ENCODE measurements around the gene SDHD.

DNA sequence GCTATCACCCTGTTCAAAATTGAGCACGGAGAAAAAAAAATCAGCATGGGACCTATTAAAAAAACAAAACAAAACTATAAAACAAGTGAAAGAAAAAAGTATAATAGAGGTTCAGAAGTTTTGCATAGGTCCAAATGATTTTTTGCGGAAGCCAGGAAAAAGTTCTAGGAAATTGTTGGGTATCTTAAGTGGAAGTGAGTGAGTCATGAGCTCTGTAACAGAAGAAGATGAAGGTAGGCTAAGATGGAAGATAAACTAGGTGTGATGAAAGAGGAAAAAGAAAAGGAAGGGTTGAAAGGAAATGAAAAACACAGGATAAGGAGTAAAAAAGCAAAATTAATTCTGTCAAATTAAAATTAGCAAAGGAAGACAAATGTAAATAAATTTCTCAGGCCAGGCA lies 27.8 kb downstream of the SDHD start:
- TF ChIP-seq JUND (IDR thresholded peaks at IDR 0.05; ENCODE audit: low read depth, low read length) (no peak), TAF1 (IDR thresholded peaks at IDR 0.05; ENCODE audit: borderline replicate concordance, low read depth, low read length) (no peak), SUZ12 (IDR thresholded peaks at IDR 0.05; ENCODE audit: unreplicated experiment) (no peak), BMI1 (IDR thresholded peaks at IDR 0.05; ENCODE audit: borderline replicate concordance) (no peak), POLR2A (IDR thresholded peaks at IDR 0.05; ENCODE audit: low read depth, low read length) (no peak), CREM (IDR thresholded peaks at IDR 0.05; ENCODE audit: low read depth) (no peak), CHD2 (IDR thresholded peaks at IDR 0.05; ENCODE audit: borderline replicate concordance, low read depth, low read length) (no peak), ATF3 (IDR thresholded peaks at IDR 0.05; ENCODE audit: borderline replicate concordance, extremely low read depth, low read depth, low read length) (no peak), TCF7 (IDR thresholded peaks at IDR 0.05; ENCODE audit: borderline replicate concordance) (no peak), POLR2AphosphoS5 (IDR thresholded peaks at IDR 0.05; ENCODE audit: low read length) (no peak), CREB1 (IDR thresholded peaks at IDR 0.05; ENCODE audit: low read depth) (no peak)
- TF ChIP-seq, protein P1, sequence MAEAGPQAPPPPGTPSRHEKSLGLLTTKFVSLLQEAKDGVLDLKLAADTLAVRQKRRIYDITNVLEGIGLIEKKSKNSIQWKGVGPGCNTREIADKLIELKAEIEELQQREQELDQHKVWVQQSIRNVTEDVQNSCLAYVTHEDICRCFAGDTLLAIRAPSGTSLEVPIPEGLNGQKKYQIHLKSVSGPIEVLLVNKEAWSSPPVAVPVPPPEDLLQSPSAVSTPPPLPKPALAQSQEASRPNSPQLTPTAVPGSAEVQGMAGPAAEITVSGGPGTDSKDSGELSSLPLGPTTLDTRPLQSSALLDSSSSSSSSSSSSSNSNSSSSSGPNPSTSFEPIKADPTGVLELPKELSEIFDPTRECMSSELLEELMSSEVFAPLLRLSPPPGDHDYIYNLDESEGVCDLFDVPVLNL (IDR thresholded peaks at IDR 0.05; ENCODE audit: low read depth, low read length): no peak
- TF ChIP-seq, protein P2, sequence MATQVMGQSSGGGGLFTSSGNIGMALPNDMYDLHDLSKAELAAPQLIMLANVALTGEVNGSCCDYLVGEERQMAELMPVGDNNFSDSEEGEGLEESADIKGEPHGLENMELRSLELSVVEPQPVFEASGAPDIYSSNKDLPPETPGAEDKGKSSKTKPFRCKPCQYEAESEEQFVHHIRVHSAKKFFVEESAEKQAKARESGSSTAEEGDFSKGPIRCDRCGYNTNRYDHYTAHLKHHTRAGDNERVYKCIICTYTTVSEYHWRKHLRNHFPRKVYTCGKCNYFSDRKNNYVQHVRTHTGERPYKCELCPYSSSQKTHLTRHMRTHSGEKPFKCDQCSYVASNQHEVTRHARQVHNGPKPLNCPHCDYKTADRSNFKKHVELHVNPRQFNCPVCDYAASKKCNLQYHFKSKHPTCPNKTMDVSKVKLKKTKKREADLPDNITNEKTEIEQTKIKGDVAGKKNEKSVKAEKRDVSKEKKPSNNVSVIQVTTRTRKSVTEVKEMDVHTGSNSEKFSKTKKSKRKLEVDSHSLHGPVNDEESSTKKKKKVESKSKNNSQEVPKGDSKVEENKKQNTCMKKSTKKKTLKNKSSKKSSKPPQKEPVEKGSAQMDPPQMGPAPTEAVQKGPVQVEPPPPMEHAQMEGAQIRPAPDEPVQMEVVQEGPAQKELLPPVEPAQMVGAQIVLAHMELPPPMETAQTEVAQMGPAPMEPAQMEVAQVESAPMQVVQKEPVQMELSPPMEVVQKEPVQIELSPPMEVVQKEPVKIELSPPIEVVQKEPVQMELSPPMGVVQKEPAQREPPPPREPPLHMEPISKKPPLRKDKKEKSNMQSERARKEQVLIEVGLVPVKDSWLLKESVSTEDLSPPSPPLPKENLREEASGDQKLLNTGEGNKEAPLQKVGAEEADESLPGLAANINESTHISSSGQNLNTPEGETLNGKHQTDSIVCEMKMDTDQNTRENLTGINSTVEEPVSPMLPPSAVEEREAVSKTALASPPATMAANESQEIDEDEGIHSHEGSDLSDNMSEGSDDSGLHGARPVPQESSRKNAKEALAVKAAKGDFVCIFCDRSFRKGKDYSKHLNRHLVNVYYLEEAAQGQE (IDR thresholded peaks at IDR 0.05; ENCODE audit: low read depth, low read length): no peak
- TF ChIP-seq, protein P3, sequence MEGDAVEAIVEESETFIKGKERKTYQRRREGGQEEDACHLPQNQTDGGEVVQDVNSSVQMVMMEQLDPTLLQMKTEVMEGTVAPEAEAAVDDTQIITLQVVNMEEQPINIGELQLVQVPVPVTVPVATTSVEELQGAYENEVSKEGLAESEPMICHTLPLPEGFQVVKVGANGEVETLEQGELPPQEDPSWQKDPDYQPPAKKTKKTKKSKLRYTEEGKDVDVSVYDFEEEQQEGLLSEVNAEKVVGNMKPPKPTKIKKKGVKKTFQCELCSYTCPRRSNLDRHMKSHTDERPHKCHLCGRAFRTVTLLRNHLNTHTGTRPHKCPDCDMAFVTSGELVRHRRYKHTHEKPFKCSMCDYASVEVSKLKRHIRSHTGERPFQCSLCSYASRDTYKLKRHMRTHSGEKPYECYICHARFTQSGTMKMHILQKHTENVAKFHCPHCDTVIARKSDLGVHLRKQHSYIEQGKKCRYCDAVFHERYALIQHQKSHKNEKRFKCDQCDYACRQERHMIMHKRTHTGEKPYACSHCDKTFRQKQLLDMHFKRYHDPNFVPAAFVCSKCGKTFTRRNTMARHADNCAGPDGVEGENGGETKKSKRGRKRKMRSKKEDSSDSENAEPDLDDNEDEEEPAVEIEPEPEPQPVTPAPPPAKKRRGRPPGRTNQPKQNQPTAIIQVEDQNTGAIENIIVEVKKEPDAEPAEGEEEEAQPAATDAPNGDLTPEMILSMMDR (IDR thresholded peaks at IDR 0.05 in 2 of 3, conservative IDR thresholded peaks at IDR 0.05 in 1 of 3; ENCODE audit: control insufficient read depth in 2 of 3, extremely low read depth in 1 of 3, insufficient read depth in 1 of 3, low read depth in 3 of 3, low read length in 3 of 3): no peak
